ENCODE data around the gene RABGAP1.

DNA sequence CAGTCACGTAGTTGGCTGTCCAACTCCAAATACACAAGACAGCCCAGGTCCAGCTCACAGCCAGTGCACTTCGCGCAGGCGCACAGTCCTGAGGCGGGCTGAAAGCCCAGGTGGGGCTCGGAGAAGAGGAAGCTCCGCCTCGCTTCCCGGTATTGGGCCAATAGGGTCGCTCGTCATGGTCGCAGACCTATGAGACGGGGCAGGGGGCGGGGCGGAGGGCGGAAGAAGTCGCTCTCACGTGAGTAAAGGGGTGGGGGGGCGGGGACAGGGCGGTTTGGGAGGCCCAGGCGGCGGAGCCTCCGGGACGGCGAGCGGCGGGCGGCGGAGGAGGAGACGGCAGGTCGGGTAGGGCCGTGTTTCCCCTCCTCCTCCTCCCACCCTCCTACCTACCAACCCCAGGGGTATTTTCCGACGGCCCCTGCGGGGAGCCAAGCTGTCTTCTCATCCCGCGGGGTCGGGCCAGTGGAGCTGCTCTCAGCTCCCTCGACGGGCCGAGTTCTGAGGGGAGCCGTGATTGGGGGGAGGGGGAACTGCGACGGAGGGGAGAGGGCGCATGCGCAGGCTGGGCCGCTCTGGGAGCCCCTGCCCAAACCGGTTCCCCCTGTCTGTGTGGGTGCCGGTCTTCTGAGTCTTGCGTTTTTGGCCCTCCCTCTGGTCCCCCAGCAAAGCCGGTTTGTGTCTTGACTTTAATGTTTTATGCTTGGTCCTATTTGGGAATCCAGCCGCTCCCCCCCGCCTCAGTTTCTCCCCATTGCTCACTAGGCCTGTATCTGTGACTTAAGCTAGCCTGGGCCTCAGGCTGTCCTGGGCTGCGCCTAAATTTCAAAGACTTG, at the start of gene RABGAP1:
- peak; percentile 54; the same call in 1 of the 2 replicates for TF ChIP-seq ZBTB8A (tag by site-specific recombination; IDR thresholded peaks at IDR 0.05)
- TF ChIP-seq, protein P1, sequence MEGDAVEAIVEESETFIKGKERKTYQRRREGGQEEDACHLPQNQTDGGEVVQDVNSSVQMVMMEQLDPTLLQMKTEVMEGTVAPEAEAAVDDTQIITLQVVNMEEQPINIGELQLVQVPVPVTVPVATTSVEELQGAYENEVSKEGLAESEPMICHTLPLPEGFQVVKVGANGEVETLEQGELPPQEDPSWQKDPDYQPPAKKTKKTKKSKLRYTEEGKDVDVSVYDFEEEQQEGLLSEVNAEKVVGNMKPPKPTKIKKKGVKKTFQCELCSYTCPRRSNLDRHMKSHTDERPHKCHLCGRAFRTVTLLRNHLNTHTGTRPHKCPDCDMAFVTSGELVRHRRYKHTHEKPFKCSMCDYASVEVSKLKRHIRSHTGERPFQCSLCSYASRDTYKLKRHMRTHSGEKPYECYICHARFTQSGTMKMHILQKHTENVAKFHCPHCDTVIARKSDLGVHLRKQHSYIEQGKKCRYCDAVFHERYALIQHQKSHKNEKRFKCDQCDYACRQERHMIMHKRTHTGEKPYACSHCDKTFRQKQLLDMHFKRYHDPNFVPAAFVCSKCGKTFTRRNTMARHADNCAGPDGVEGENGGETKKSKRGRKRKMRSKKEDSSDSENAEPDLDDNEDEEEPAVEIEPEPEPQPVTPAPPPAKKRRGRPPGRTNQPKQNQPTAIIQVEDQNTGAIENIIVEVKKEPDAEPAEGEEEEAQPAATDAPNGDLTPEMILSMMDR (tag by site-specific recombination; IDR thresholded peaks at IDR 0.05) = no peak
- TF ChIP-seq, protein P2, sequence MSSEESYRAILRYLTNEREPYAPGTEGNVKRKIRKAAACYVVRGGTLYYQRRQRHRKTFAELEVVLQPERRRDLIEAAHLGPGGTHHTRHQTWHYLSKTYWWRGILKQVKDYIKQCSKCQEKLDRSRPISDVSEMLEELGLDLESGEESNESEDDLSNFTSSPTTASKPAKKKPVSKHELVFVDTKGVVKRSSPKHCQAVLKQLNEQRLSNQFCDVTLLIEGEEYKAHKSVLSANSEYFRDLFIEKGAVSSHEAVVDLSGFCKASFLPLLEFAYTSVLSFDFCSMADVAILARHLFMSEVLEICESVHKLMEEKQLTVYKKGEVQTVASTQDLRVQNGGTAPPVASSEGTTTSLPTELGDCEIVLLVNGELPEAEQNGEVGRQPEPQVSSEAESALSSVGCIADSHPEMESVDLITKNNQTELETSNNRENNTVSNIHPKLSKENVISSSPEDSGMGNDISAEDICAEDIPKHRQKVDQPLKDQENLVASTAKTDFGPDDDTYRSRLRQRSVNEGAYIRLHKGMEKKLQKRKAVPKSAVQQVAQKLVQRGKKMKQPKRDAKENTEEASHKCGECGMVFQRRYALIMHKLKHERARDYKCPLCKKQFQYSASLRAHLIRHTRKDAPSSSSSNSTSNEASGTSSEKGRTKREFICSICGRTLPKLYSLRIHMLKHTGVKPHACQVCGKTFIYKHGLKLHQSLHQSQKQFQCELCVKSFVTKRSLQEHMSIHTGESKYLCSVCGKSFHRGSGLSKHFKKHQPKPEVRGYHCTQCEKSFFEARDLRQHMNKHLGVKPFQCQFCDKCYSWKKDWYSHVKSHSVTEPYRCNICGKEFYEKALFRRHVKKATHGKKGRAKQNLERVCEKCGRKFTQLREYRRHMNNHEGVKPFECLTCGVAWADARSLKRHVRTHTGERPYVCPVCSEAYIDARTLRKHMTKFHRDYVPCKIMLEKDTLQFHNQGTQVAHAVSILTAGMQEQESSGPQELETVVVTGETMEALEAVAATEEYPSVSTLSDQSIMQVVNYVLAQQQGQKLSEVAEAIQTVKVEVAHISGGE (tag by site-specific recombination; conservative IDR thresholded peaks at IDR 0.05; ENCODE audit: low read depth) = peak; percentile 60; the same call in 1 of the 2 replicates
- TF ChIP-seq ZNF777 (tag by site-specific recombination; IDR thresholded peaks at IDR 0.05; ENCODE audit: borderline replicate concordance) = peak; percentile 85; the same call in 1 of the 2 replicates
- TF ChIP-seq RBAK (tag by site-specific recombination; IDR thresholded peaks at IDR 0.05) = no peak
- TF ChIP-seq YY1 (tag by site-specific recombination; IDR thresholded peaks at IDR 0.05) = peak; percentile 39; the same call in 1 of the 2 replicates
- TF ChIP-seq ZNF114 (tag by site-specific recombination; IDR thresholded peaks at IDR 0.05) = no peak
- TF ChIP-seq ZNF121 (tag by site-specific recombination; IDR thresholded peaks at IDR 0.05) = no peak

Data from HEK293 (cell line).